Adipocyte (in vitro differentiated cells): ENCODE measurements around the gene HOMER2.

Experiments
- DNase-seq: peaks from one replicate; pipeline ENCODE4 v3.0.0-alpha.2; 2015; ENCODE audit warnings: low read depth
- H3K27me3 ChIP-seq: replicated peaks from 2 replicates; pipeline ENCODE4 v1.7.0; 2013; ENCODE audit warnings: mild to moderate bottlenecking, low read length, moderate library complexity; ENCODE audit not compliant: control insufficient read depth, insufficient read depth
- H3K36me3 ChIP-seq: 2 replicates; pipeline ENCODE4 v1.7.0; 2013; ENCODE audit warnings: low read length, mild to moderate bottlenecking, moderate library complexity; ENCODE audit not compliant: control insufficient read depth, insufficient read depth, severe bottlenecking
- H3K4me1 ChIP-seq: 2 replicates; pipeline ENCODE4 v1.7.0; 2013; ENCODE audit warnings: mild to moderate bottlenecking, low read length, moderate library complexity; ENCODE audit not compliant: control insufficient read depth, insufficient read depth
- H3K4me3 ChIP-seq: 2 replicates; pipeline ENCODE4 v1.7.0; 2013; ENCODE audit warnings: mild to moderate bottlenecking, low read length, moderate library complexity
- H3K9ac ChIP-seq: 2 replicates; pipeline ENCODE4 v1.7.0; 2013; ENCODE audit warnings: mild to moderate bottlenecking, low read length, moderate library complexity
- H3K9me3 ChIP-seq: 2 replicates; pipeline ENCODE4 v1.7.0; 2013; ENCODE audit warnings: mild to moderate bottlenecking, low read length, moderate library complexity; ENCODE audit not compliant: control insufficient read depth

HOMER2 gene

DNA sequence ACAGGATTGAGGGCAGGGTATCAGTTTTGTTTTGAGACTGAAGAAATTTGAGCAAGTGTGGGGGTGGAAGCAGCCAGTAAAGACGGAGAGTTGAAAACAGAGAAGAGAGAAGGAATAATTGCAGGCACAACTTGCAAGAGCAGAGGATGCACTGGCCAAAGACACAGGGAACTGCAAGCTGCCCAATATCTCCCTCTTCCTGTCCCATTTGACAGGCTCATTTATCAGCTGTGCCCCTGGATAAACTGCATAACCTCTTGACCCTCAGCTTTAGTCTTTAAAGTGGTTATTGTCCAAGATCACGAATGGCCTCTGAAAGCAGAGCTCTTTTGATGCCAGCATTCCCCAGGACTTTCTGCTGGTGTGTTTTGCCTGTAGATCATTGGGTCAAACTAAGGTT, 28.5 kb upstream of the HOMER2 start:
- H3K9ac ChIP-seq = no peak overlapping the region
- no peak overlapping the region for H3K4me3 ChIP-seq
- H3K4me1 ChIP-seq = peaks cover 6% of the 10 kb centered on the region
- no peaks in the 10 kb centered on the region for H3K9me3 ChIP-seq
- no peaks in the 10 kb centered on the region for H3K27me3 ChIP-seq
- no peaks in the 10 kb centered on the region for H3K36me3 ChIP-seq
- DNase-seq = no peak

DNA sequence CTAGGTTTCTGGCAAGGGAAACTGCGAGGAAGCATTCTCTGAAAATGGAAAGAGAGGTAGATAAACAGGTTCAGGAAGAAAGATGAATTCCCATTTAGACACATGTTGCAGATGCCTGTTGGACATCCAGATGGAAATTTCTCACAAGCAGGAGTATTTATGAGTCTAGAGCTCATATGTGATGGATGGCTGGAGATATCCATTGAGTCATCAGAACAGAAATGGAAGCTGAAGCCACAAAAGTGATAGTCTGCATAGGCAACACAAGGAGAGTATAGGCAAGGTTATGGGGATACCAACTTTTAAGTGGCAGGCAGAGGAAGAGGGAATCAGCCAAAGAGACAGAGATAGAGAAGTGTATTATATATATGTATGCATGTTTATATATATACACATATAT, 27.2 kb upstream of the HOMER2 start:
- H3K9me3 ChIP-seq = no peaks in the 10 kb centered on the region
- H3K4me1 ChIP-seq = no peaks in the 10 kb centered on the region
- no peak overlapping the region for H3K4me3 ChIP-seq
- H3K27me3 ChIP-seq = no peaks in the 10 kb centered on the region
- H3K36me3 ChIP-seq = no peaks in the 10 kb centered on the region
- H3K9ac ChIP-seq = no peak overlapping the region
- DNase-seq = no peak

DNA sequence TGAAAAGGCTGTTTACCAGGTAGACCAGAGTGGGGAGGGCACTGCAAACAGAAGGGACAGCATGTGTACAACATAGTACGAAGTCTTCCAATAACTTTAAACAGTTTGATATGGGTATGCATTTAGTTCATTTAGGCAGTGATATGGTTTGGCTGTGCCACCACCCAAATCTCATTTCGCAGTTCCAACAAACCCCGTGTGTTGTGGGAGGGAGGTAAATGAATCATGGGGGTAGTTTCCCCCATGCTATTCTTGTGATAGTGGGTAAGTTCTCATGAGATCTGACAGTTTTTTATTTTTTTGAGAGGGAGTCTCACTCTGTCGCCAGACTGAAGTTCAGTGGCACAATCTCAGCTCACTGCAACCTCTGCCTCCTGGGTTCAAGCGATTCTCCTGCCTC, 25.9 kb upstream of the HOMER2 start:
- Histone ChIP-seq H3K36me3 (no peaks in the 10 kb centered on the region), H3K27me3 (no peaks in the 10 kb centered on the region)

DNA sequence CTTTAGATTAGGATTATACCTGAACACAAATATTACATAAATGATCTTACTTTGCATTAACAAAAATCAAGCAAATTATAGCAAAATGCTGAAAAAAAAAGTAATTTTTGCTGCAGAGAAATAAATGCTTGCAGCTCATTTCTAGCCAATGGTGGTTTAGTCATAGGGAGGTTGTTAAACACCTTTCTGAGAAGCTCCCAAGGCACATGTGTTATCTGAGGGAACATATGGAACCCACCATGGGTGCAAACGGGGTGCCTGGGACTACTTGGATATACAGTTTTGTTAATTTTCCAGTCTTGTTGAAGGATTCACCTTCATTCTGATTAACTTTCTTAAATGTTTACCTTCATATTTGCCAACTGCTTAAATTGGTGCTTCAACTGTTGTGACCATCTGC, 24.6 kb upstream of the HOMER2 start:
- no peak overlapping the region for H3K9ac ChIP-seq
- H3K36me3 ChIP-seq = no peaks in the 10 kb centered on the region
- H3K9me3 ChIP-seq = no peaks in the 10 kb centered on the region
- DNase-seq = no peak
- H3K27me3 ChIP-seq = no peaks in the 10 kb centered on the region
- no peaks in the 10 kb centered on the region for H3K4me1 ChIP-seq
- no peak overlapping the region for H3K4me3 ChIP-seq

More for the DNA sequence above, 25.9 kb upstream of the HOMER2 start:
- H3K4me3 ChIP-seq = no peak overlapping the region
- H3K9me3 ChIP-seq = no peaks in the 10 kb centered on the region
- H3K4me1 ChIP-seq = no peaks in the 10 kb centered on the region
- H3K9ac ChIP-seq = no peak overlapping the region
- no peak for DNase-seq

DNA sequence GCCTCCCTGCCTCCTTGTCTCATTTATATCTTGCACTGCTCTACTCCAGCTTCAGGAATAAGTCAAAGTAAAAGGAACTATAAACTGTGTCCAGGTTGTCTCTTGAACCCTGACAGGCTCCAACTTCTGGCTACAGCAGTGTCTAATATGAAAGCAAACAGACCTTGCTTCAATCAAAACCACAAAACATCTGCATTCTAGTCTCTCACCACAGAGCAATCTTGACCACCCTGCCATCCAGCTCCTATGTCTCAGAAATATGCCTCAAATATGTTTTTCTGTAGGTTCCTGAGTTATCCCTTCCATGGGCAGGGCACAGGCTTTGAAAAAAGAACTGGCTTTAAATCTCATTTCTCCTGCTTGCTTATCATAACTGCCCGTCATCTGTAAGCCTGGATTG, 20.5 kb upstream of the HOMER2 start:
- Histone ChIP-seq H3K27me3 (no peaks in the 10 kb centered on the region), H3K9ac (no peak overlapping the region), H3K4me3 (no peak overlapping the region), H3K4me1 (no peaks in the 10 kb centered on the region), H3K36me3 (no peaks in the 10 kb centered on the region), H3K9me3 (no peaks in the 10 kb centered on the region)
- DNase-seq = no peak

DNA sequence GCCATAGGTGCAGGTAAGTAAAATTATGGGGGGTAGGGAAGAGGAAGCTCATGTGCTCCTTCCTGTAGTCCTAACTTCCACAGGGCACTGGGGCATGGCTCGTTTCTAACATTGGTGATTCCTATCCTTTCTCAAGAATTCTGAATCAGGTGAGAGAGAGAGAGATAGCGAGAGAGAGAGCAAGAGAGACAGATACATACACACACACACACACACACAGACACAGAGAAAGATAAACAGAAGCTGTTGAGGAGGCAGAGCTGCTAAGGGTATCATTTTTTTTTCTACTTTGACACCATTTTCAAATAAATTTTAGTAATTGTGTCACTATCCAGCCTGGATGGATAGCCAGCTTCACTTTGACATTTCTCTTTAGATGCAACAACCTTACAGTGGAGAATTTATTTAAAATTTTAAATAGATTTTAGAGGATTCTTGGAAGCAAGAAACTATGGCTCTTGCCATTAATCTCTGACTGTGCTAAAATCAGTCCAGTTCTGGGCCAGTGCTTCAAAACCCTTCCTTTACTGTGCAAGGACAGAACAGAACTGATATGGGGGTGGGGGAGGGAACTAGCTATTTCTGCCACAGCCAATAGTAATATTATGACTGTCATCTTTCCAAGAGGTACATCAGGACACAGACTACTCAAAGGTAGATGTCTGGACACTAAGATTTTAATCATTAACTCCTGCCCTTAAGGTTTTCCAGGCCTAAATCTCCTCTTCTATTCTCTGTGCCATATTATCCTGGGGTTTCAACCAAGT, 18.9 kb upstream of the HOMER2 start:
- Histone ChIP-seq H3K27me3 (no peaks in the 10 kb centered on the region), H3K4me3 (no peak overlapping the region), H3K9ac (no peak overlapping the region), H3K9me3 (no peaks in the 10 kb centered on the region), H3K4me1 (no peaks in the 10 kb centered on the region), H3K36me3 (no peaks in the 10 kb centered on the region)
- no peak for DNase-seq

DNA sequence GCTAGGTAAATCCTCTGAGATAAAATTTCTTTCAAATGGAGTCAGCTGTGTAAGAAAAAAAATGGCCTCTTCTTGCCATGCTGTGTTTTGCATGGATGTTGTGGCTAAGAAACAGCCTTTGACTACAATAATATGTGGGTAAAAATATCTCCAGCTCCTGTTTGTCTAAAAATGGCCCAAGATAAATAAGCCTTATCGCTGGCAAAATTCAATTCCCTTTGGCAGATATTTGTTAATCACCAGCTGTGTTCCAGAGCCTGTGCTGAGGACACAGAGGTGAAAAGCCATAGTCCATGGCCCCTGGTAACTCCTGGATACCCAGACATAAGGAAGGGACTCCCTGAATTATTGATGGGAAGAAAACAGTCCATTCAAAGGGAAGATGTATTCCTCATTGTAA, 18.2 kb upstream of the HOMER2 start:
- no peaks in the 10 kb centered on the region for H3K4me1 ChIP-seq
- DNase-seq = no peak
- H3K36me3 ChIP-seq = no peaks in the 10 kb centered on the region
- no peaks in the 10 kb centered on the region for H3K9me3 ChIP-seq
- H3K9ac ChIP-seq = no peak overlapping the region
- H3K27me3 ChIP-seq = no peaks in the 10 kb centered on the region
- no peak overlapping the region for H3K4me3 ChIP-seq

DNA sequence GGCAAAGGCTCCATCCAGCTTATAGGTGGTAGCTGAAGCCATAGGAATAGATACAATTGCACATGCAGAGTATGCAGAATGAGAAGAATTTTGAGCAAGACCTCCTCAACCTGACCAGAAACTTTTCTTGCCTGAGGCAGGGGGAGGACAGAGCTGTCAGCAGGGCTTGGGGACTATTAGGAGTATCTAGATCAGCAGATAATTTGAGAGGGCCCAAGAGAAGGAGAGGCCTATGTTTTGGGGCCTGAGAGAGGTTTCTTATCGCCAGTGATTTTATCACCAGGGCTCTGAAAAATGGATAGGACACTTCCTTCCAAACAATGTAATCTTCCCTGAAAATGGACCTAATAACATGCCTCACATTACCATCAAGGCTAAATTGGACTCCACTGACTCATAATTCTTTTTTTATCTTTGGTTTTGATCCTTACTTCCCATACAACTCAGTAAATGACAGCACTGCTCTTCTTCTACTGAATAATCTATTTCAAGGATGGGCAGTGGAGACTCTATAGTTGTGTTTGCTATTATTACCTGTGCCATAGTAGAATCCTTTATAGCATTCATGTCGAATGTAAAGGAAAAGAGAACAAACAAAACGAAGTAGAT, 17.7 kb upstream of the HOMER2 start:
- no peaks in the 10 kb centered on the region for H3K36me3 ChIP-seq
- no peaks in the 10 kb centered on the region for H3K4me1 ChIP-seq
- H3K9ac ChIP-seq = no peak overlapping the region
- H3K4me3 ChIP-seq = no peak overlapping the region
- no peaks in the 10 kb centered on the region for H3K27me3 ChIP-seq
- no peaks in the 10 kb centered on the region for H3K9me3 ChIP-seq
- no peak for DNase-seq

DNA sequence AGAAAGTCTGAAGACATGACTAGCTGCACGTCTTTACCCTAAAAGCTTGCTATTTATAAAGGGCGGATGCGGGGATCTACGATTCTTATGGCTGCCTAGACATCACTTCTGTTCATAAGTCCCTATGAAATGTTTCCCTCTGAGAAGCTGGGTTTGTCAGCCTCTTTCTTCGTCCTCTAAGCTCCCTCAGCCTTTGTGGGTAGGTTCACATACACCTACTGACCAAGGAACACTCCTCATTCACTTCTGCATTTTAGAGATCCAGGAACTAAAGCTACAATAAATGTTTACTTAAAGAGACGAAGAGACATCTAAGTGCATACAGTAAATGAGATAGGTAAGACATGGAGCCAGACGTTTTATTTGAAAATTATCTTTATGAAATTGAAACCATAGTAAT, 16.8 kb upstream of the HOMER2 start:
- H3K9me3 ChIP-seq = no peaks in the 10 kb centered on the region
- no peak overlapping the region for H3K9ac ChIP-seq
- no peak overlapping the region for H3K4me3 ChIP-seq
- no peak for DNase-seq
- no peaks in the 10 kb centered on the region for H3K4me1 ChIP-seq
- no peaks in the 10 kb centered on the region for H3K36me3 ChIP-seq
- H3K27me3 ChIP-seq = no peaks in the 10 kb centered on the region

DNA sequence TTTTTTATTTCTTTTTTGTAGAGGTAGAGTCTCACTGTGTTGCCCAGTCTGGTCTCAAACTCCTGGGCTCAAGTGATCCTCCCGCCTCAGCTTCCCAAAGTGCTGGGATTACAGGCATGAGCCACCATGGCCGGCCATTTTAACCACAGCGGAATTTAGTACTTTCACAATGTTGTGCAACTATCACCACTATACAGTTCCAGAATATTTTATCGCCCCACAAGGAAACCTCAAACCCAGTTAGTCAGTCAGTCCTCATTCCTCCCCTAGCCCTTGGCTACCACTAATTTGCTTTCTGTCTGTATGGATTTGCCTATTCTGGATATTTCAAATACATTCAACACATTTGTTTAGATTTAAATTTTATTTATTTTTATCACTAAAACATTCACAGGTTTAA, 15.5 kb upstream of the HOMER2 start:
- Histone ChIP-seq H3K36me3 (no peaks in the 10 kb centered on the region), H3K9me3 (no peaks in the 10 kb centered on the region), H3K4me3 (no peak overlapping the region), H3K9ac (no peak overlapping the region), H3K27me3 (no peaks in the 10 kb centered on the region), H3K4me1 (peaks cover 7% of the 10 kb centered on the region)
- DNase-seq = no peak

DNA sequence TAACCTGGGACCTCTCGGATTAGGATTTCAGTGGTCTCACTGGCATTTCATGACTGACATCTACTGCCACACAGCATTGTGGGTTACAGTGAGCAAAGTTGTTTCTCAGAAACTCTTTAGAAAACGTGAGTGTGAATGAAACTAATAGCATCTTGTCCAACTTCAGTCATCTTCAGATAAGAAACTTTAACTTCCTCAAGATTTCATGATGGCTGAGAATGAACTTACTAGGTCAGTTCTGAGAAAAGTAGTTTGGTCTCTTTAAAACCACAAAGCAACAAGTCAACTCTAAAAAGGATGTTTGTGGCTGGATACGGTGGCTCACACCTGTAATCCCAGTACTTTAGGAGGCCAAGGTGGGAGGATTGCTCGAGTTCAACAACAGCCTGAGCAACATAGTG, 14.2 kb upstream of the HOMER2 start:
- Histone ChIP-seq H3K9ac (no peak overlapping the region), H3K4me1 (peaks cover 9% of the 10 kb centered on the region)

DNA sequence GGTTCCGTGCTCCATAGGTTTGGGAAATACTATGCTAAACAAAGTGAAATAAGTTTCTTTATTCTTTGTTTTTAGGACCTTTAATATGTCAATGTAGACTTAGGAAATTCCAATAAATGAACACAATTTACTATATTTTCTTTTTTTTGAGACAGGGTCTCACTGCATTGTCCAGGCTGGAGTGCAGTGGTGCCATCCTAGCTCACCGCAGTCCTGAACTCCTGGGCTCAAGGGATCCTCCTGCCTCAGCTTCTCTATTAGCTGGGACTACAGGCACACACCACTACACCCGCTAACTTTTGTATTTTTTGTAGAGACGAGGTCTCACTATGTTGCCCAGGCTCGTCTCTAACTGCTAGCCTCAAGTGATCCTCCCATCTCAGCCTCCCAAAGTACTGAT, 12.4 kb upstream of the HOMER2 start:
- H3K9ac ChIP-seq = no peak overlapping the region
- no peaks in the 10 kb centered on the region for H3K36me3 ChIP-seq
- no peak for DNase-seq
- H3K4me3 ChIP-seq = no peak overlapping the region
- H3K27me3 ChIP-seq = no peaks in the 10 kb centered on the region
- H3K4me1 ChIP-seq = peaks cover 9% of the 10 kb centered on the region
- no peaks in the 10 kb centered on the region for H3K9me3 ChIP-seq

More for the DNA sequence above, 14.2 kb upstream of the HOMER2 start:
- Histone ChIP-seq H3K4me3 (no peak overlapping the region), H3K9me3 (no peaks in the 10 kb centered on the region), H3K36me3 (no peaks in the 10 kb centered on the region), H3K27me3 (no peaks in the 10 kb centered on the region)
- no peak for DNase-seq
